BJ (cell line): ENCODE data around the gene LRFN4. TPM values are rescaled to one million over a fixed set of nuclear protein-coding genes. Genes with fewer than 3 reads are reported as not detected.

Source experiments
- CTCF ChIA-PET: fragments of 350-600 bp; formaldehyde crosslinking; extraction: SDS; loops from one replicate; lab custom pipeline; 2021; ENCODE audit warnings: antibody characterized with exemption, inconsistent platforms; lab: Yijun Ruan, JAX
- POLR2A ChIA-PET: fragments of 300-600 bp; sonication (Branson Sonifier 250); formaldehyde crosslinking; extraction: SDS; loops from one replicate; lab custom pipeline; 2021; ENCODE audit warnings: antibody characterized with exemption; lab: Charles Lee
- DNase-seq: peaks from one replicate; pipeline ENCODE4 v3.0.0-alpha.2; 2011; ENCODE audit warnings: low read depth
- H3K27me3 ChIP-seq: 2 replicates; pipeline ENCODE4 v1.6.0; 2011; ENCODE audit warnings: low read length; ENCODE audit not compliant: control insufficient read depth, insufficient read depth
- H3K36me3 ChIP-seq: 2 replicates; pipeline ENCODE4 v1.5.1; 2011; ENCODE audit warnings: low read length; ENCODE audit not compliant: control insufficient read depth, insufficient read depth
- H3K4me3 ChIP-seq: 2 replicates; pipeline ENCODE4 v1.5.1; 2011; ENCODE audit warnings: low read depth, mild to moderate bottlenecking, control low read depth, low read length
- CTCF ChIP-seq: IDR thresholded peaks from 2 replicates; pipeline ENCODE4 v1.5.1; 2011; ENCODE audit warnings: low read depth, mild to moderate bottlenecking, control low read depth, inconsistent platforms, low read length, moderate library complexity; ENCODE audit not compliant: insufficient read depth
- polyA plus RNA-seq: library from polyadenylated mRNA; depleted of rRNA; stranded (reverse); fragments of >200 nt; gene quantifications from 2 replicates; pipeline ENCODE4 v1.2.3, GENCODE V29; 2011

LRFN4 gene
- polyA plus RNA-seq, 1 experiment: 15.8 TPM

DNA sequence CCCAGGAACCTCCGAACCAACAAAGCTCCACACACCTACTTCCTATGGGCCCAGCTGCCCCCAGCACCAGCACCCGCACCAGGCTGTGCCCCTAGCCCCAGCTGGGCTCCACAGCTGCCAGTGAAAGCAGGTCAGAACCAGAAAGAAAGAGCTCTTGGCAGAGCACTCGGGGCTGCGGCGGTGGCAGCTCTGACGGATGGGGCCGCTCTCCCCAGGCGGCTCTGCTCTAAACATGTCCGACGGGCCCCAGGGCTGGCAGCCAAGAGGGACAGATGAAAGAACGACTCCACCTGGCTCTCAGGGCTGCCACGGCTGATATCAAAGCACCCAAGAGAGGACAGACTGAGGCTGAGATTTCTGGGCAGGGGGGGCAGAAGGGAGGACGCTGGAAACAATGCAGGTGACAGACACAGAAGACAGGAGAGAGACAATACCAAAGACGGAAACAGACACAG is 25.7 kb downstream of the LRFN4 start:
- TF ChIP-seq CTCF: no peak
- no peak for DNase-seq
- POLR2A ChIA-PET: no interaction called here

DNA sequence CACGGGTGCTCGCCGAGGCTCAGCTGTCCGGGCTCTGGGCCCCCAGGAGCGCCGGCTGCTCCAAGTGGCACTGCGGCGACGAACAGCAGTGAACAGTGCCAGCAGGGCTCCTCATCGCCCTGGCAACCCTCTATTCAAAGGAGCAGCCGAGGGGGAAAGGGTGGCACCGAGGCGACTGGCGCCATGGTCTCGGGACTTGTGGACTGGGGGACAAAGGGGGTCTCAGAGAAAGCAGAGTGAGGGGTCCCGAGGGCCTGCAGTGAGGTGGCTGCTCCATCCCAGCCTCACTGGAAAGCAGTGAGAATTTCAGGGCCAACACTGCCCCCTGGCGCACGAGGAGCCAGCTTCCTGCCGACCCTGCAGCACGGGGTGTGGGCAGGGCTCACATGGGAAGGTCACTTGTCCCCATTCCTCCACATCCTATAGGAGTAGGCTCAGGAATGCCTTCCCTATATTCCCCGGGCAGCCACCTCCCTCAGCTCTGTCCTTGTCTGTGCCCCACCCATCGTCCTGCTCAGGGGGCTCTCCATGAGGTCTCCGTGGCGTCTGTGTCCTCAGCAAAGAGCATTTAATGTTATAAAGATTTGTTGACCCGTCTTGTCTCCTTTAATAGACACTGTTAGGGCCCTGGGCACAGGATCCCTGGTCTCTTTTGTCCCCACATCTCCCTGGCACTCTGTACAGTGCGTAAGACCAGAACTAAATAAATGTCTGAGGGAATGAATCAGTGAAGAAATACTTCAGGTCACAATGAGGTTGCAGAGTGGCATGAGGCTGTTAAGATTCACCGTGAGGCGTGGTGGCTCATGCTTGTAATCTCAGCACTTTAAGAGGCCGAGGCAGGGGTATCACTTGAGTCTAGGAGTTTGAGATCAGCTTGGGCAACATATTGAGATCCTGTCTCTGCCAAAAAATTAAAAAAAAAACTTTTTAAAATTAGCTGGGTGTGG is 26.4 kb downstream of the LRFN4 start:
- peak; percentile 34 for DNase-seq
- H3K36me3 ChIP-seq: no peaks in the 10 kb centered on the region
- H3K4me3 ChIP-seq: no peak overlapping the region
- POLR2A ChIA-PET: interaction anchor here (0.6 kb wide), 1 partner anchor 303 kb away, joined by 3 read pairs; no protein-coding TSS in a partner anchor
- H3K27me3 ChIP-seq: no peaks in the 10 kb centered on the region
- peak; percentile 62 for TF ChIP-seq CTCF
- CTCF ChIA-PET: interaction anchor here (0.7 to 1.4 kb wide), 7 partner anchors 15 to 199 kb away, joined by 3 to 6 read pairs (median 3); no protein-coding TSS in a partner anchor

More for the DNA sequence above, 25.7 kb downstream of the LRFN4 start:
- Histone ChIP-seq H3K4me3 (no peak overlapping the region), H3K36me3 (no peaks in the 10 kb centered on the region), H3K27me3 (no peaks in the 10 kb centered on the region)
- CTCF ChIA-PET: interaction anchor here (0.8 to 1.4 kb wide), 5 partner anchors 23 to 265 kb away, joined by 3 to 4 read pairs (median 3); no protein-coding TSS in a partner anchor

DNA sequence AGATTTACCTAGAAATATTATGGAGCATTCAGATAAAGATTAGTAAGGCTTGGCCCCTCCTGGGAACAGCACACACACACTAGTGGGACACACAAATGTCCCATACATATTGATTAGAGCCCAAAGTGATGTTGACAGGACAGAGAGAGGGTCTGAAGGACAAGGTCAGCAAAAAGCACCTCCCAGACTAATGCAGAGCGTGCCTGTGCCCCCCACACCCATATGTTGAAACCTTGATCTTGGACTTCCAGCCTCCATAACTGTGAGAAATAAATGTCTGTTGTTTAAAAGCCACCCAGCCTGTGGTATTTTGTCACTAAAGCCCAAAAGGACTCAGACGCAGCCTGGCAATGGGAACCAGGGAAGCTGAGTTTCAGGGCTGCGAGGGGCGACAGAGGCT is 27.6 kb downstream of the LRFN4 start:
- no peak for DNase-seq
- no peak for TF ChIP-seq CTCF

DNA sequence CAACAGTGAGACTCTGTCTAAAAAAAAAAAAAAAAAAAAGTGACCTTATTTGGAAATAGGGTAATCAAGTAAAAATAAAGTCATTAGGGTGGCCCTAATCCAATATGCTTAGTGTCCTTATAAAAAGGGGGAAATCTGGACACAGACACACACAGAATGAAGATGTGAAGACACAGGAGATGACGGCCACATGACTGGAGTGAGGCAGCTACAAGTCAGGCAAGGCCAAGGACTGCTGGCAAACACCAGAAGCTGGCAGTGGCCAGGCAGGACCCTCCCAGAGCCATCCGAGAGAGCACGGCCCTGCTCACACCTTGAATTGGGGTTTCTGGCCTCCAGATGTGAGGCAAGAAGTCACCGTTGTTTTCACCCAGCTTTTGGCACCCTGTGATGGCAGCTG is 28.6 kb downstream of the LRFN4 start:
- DNase-seq: no peak
- Histone ChIP-seq H3K4me3 (no peak overlapping the region), H3K27me3 (no peaks in the 10 kb centered on the region), H3K36me3 (no peaks in the 10 kb centered on the region)
- POLR2A ChIA-PET: no interaction called here
- no peak for TF ChIP-seq CTCF
- CTCF ChIA-PET: no interaction called here

More for the DNA sequence above, 27.6 kb downstream of the LRFN4 start:
- POLR2A ChIA-PET: interaction anchor here (0.6 kb wide), 1 partner anchor 305 kb away, joined by 3 read pairs; no protein-coding TSS in a partner anchor
- no peaks in the 10 kb centered on the region for H3K36me3 ChIP-seq
- no peak overlapping the region for H3K4me3 ChIP-seq
- H3K27me3 ChIP-seq: no peaks in the 10 kb centered on the region
- CTCF ChIA-PET: interaction anchor here (0.6 to 0.7 kb wide), 2 partner anchors 198 to 354 kb away, joined by 3 to 6 read pairs; no protein-coding TSS in a partner anchor

DNA sequence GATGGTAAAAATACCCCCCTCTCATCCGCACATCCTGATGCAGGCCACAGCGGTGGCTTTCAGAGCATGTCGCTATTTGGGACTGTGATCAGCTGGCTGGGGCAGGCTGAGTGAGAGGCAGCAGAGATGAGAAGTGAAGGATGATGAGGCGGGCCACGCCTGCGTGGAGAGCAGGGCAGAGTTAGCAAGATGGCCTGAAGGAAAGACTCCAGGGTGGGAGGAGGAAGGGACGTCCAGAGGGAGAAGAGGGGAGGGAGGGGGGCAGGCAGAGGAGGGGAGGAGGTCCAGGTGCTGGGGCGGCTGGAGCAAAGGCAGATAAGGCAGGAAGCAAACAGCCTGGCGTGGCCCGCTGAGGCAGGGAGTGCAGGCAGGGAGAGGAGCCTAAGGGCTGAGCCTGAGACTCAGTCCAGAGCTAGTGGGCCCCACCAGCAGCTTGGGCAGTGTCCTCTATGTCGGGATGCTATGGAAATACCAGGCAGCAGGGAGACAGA is 29.1 kb downstream of the LRFN4 start:
- POLR2A ChIA-PET: no interaction called here
- no peak for TF ChIP-seq CTCF
- no peak overlapping the region for H3K4me3 ChIP-seq
- no peaks in the 10 kb centered on the region for H3K27me3 ChIP-seq
- DNase-seq: no peak
- CTCF ChIA-PET: no interaction called here
- no peaks in the 10 kb centered on the region for H3K36me3 ChIP-seq
